Dendritic cell treated with granulocyte-macrophage colony-stimulating factor and Interleukin-4, amounts not matched to agents 40 ng/mL and 50 ng/mL, for 4 days (primary cell): ENCODE measurements around the gene SGCD.

Experiments
- H3K27ac Mint-ChIP-seq: one replicate; pipeline ENCODE4 v1.8.0; 2022; ENCODE audit warnings: mild to moderate bottlenecking, mixed read lengths
- H3K27me3 Mint-ChIP-seq: one replicate; pipeline ENCODE4 v1.8.0; 2022; ENCODE audit warnings: mild to moderate bottlenecking, mixed read lengths
- H3K36me3 Mint-ChIP-seq: one replicate; pipeline ENCODE4 v1.8.0; 2022; ENCODE audit warnings: low read depth, mixed read lengths
- H3K4me1 Mint-ChIP-seq: one replicate; pipeline ENCODE4 v1.8.0; 2022; ENCODE audit warnings: low read depth, mixed read lengths
- H3K4me3 Mint-ChIP-seq: one replicate; pipeline ENCODE4 v1.8.0; 2022; ENCODE audit warnings: mild to moderate bottlenecking, moderate library complexity, mixed read lengths
- H3K9me3 Mint-ChIP-seq: one replicate; pipeline ENCODE4 v1.8.0; 2022; ENCODE audit warnings: mixed read lengths
- intact Hi-C: fragments of 100-400 bp; cut with micrococcal nuclease; formaldehyde crosslinking; loops from one replicate; pipeline ENCODE4 v1.15.0; 2022

SGCD gene

GRCh38 chr5:156326718-156327259 lies at the start of gene SGCD:
TSS of gene SGCD (plus strand) at chr5:156327164.
- H3K9me3 Mint-ChIP-seq = no peaks in the 10 kb centered on the region
- H3K27ac Mint-ChIP-seq = no peak within 1 kb of the TSS
- intact Hi-C loops = no loop called here
- no peaks in the 10 kb centered on the region for H3K36me3 Mint-ChIP-seq
- no peak within 1 kb of the TSS for H3K4me3 Mint-ChIP-seq
- no peaks in the 10 kb centered on the region for H3K27me3 Mint-ChIP-seq
- no peaks in the 10 kb centered on the region for H3K4me1 Mint-ChIP-seq

GRCh38 chr5:156277290-156277689 lies 49.7 kb upstream of the SGCD start:
- H3K4me3 Mint-ChIP-seq = no peak overlapping the region
- peaks cover 14% of the 10 kb centered on the region for H3K9me3 Mint-ChIP-seq
- H3K4me1 Mint-ChIP-seq = no peaks in the 10 kb centered on the region
- no peaks in the 10 kb centered on the region for H3K27me3 Mint-ChIP-seq
- intact Hi-C loops = no loop called here
- H3K27ac Mint-ChIP-seq = no peak overlapping the region
- no peaks in the 10 kb centered on the region for H3K36me3 Mint-ChIP-seq

GRCh38 chr5:156295431-156295830 lies 31.5 kb upstream of the SGCD start:
- intact Hi-C loops = no loop called here
- Mint-ChIP-seq H3K36me3 (no peaks in the 10 kb centered on the region), H3K4me1 (no peaks in the 10 kb centered on the region), H3K27me3 (no peaks in the 10 kb centered on the region), H3K27ac (no peak overlapping the region), H3K4me3 (no peak overlapping the region), H3K9me3 (peaks cover 9% of the 10 kb centered on the region)

GRCh38 chr5:156310115-156310514 lies 16.8 kb upstream of the SGCD start:
- Mint-ChIP-seq H3K9me3 (peaks cover 40% of the 10 kb centered on the region), H3K36me3 (no peaks in the 10 kb centered on the region), H3K27me3 (no peaks in the 10 kb centered on the region), H3K27ac (no peak overlapping the region), H3K4me1 (no peaks in the 10 kb centered on the region), H3K4me3 (no peak overlapping the region)
- intact Hi-C loops = no loop called here

GRCh38 chr5:156312897-156313694 lies 13.9 kb upstream of the SGCD start:
- no peaks in the 10 kb centered on the region for H3K36me3 Mint-ChIP-seq
- intact Hi-C loops = no loop called here
- peaks cover 18% of the 10 kb centered on the region for H3K9me3 Mint-ChIP-seq
- no peaks in the 10 kb centered on the region for H3K27me3 Mint-ChIP-seq
- no peaks in the 10 kb centered on the region for H3K4me1 Mint-ChIP-seq
- H3K4me3 Mint-ChIP-seq = no peak overlapping the region
- no peak overlapping the region for H3K27ac Mint-ChIP-seq

GRCh38 chr5:156314416-156314815 lies 12.5 kb upstream of the SGCD start:
- Mint-ChIP-seq H3K27ac (no peak overlapping the region), H3K4me3 (no peak overlapping the region), H3K27me3 (no peaks in the 10 kb centered on the region), H3K36me3 (no peaks in the 10 kb centered on the region), H3K4me1 (no peaks in the 10 kb centered on the region), H3K9me3 (peaks cover 7% of the 10 kb centered on the region)
- intact Hi-C loops = no loop called here

- no peaks in the 10 kb centered on the region for H3K9me3 Mint-ChIP-seq
Observed at GRCh38 chr5:156322666-156323065, 4.3 kb upstream of the SGCD start.

GRCh38 chr5:156327296-156327695 lies 332 bp downstream of the SGCD start:
- no peak overlapping the region for H3K27ac Mint-ChIP-seq
- H3K36me3 Mint-ChIP-seq = no peaks in the 10 kb centered on the region
- intact Hi-C loops = no loop called here
- H3K9me3 Mint-ChIP-seq = no peaks in the 10 kb centered on the region
- no peaks in the 10 kb centered on the region for H3K4me1 Mint-ChIP-seq
- H3K4me3 Mint-ChIP-seq = no peak overlapping the region
- H3K27me3 Mint-ChIP-seq = no peaks in the 10 kb centered on the region

More at GRCh38 chr5:156322666-156323065, 4.3 kb upstream of the SGCD start:
- Mint-ChIP-seq H3K4me3 (no peak overlapping the region), H3K27ac (no peak overlapping the region), H3K27me3 (no peaks in the 10 kb centered on the region), H3K36me3 (no peaks in the 10 kb centered on the region), H3K4me1 (no peaks in the 10 kb centered on the region)
- intact Hi-C loops = no loop called here

- intact Hi-C loops = no loop called here
- no peak overlapping the region for H3K4me3 Mint-ChIP-seq
- no peaks in the 10 kb centered on the region for H3K4me1 Mint-ChIP-seq
- no peaks in the 10 kb centered on the region for H3K9me3 Mint-ChIP-seq
- H3K36me3 Mint-ChIP-seq = no peaks in the 10 kb centered on the region
- H3K27me3 Mint-ChIP-seq = no peaks in the 10 kb centered on the region
- no peak overlapping the region for H3K27ac Mint-ChIP-seq
Observed at GRCh38 chr5:156328161-156328560, 1.2 kb downstream of the SGCD start.

GRCh38 chr5:156328766-156329165 lies 1.8 kb downstream of the SGCD start:
- no peaks in the 10 kb centered on the region for H3K27me3 Mint-ChIP-seq
- no peaks in the 10 kb centered on the region for H3K9me3 Mint-ChIP-seq
- no peak overlapping the region for H3K27ac Mint-ChIP-seq
- intact Hi-C loops = no loop called here
- no peaks in the 10 kb centered on the region for H3K36me3 Mint-ChIP-seq
- no peaks in the 10 kb centered on the region for H3K4me1 Mint-ChIP-seq
- no peak overlapping the region for H3K4me3 Mint-ChIP-seq

GRCh38 chr5:156329171-156329611 lies 2.2 kb downstream of the SGCD start:
- Mint-ChIP-seq H3K4me3 (no peak overlapping the region), H3K36me3 (no peaks in the 10 kb centered on the region), H3K27me3 (no peaks in the 10 kb centered on the region), H3K27ac (no peak overlapping the region), H3K9me3 (no peaks in the 10 kb centered on the region), H3K4me1 (no peaks in the 10 kb centered on the region)
- intact Hi-C loops = no loop called here

GRCh38 chr5:156330141-156330870 lies 3.3 kb downstream of the SGCD start:
- Mint-ChIP-seq H3K36me3 (no peaks in the 10 kb centered on the region), H3K4me3 (no peak overlapping the region), H3K9me3 (no peaks in the 10 kb centered on the region), H3K4me1 (no peaks in the 10 kb centered on the region), H3K27ac (no peak overlapping the region), H3K27me3 (no peaks in the 10 kb centered on the region)
- intact Hi-C loops = no loop called here

- H3K27ac Mint-ChIP-seq = no peak overlapping the region
- H3K27me3 Mint-ChIP-seq = no peaks in the 10 kb centered on the region
- H3K4me3 Mint-ChIP-seq = no peak overlapping the region
- H3K36me3 Mint-ChIP-seq = no peaks in the 10 kb centered on the region
- intact Hi-C loops = no loop called here
- H3K4me1 Mint-ChIP-seq = no peaks in the 10 kb centered on the region
- no peaks in the 10 kb centered on the region for H3K9me3 Mint-ChIP-seq
Observed at GRCh38 chr5:156331181-156331580, 4.2 kb downstream of the SGCD start.

GRCh38 chr5:156331845-156332244 lies 4.9 kb downstream of the SGCD start:
- H3K27ac Mint-ChIP-seq = no peak overlapping the region
- no peaks in the 10 kb centered on the region for H3K9me3 Mint-ChIP-seq
- intact Hi-C loops = no loop called here
- no peaks in the 10 kb centered on the region for H3K27me3 Mint-ChIP-seq
- H3K4me1 Mint-ChIP-seq = no peaks in the 10 kb centered on the region
- H3K4me3 Mint-ChIP-seq = no peak overlapping the region
- H3K36me3 Mint-ChIP-seq = no peaks in the 10 kb centered on the region
